HCT116 (cell line): ENCODE measurements around the gene CHSY1. TPM values are rescaled to one million over a fixed set of nuclear protein-coding genes. Genes with fewer than 3 reads are reported as not detected.

Experiments used
- ATAC-seq: fragments of 200-7000 bp; cut with Tn5 transposase; 2 replicates; pipeline ENCODE4 v1.9.1; 2020; ENCODE audit warnings: mild to moderate bottlenecking, moderate library complexity
- BruUV-seq: library from RNA; stranded (reverse); fragments of 400-500 nt; replicated peaks from 2 replicates; lab custom pipeline; 2021; lab: Mats Ljungman, UMichigan
- CTCF ChIA-PET: fragments of 300-600 bp; sonication (Branson Sonifier 250); formaldehyde crosslinking; loops from one replicate; lab custom pipeline; 2021; ENCODE audit warnings: antibody characterized with exemption; lab: Charles Lee
- POLR2A ChIA-PET: fragments of 300-600, 350-600 bp; sonication (Branson Sonifier 250); formaldehyde crosslinking; loops from one replicate; lab custom pipeline; 2021; ENCODE audit warnings: antibody characterized with exemption; lab: Charles Lee
- RAD21 ChIA-PET, 2 experiments: fragments of 300-600 bp; sonication (Branson Sonifier 250); formaldehyde crosslinking; loops; one replicate each; lab custom pipeline; 2023; ENCODE audit warnings: low total read pairs in 2 of 2; ENCODE audit not compliant: uncharacterized antibody in 2 of 2, unreplicated experiment in 2 of 2, low non-redundant PET in 1 of 2; lab: Charles Lee
- DNase-seq: peaks from one replicate; pipeline ENCODE4 v3.0.0-alpha.2; 2010; ENCODE audit warnings: low read depth, low spot score
- H2AFZ ChIP-seq: fragments of 200-600 bp; shearing (Covaris generic), sonication (generic); 2 replicates; pipeline ENCODE4 v1.6.1; 2017; ENCODE audit warnings: low read depth, mixed run types, mixed read lengths, antibody characterized with exemption, low read length; ENCODE audit not compliant: poor library complexity, severe bottlenecking
- H3K27ac ChIP-seq: 2 replicates; pipeline ENCODE4 v1.5.1; 2012; ENCODE audit warnings: low read depth, low read length
- H3K27me3 ChIP-seq: fragments of 200-600 bp; sonication (generic); 2 replicates; pipeline ENCODE4 v1.6.1; 2016; ENCODE audit warnings: mixed run types, low read length, mixed read lengths; ENCODE audit not compliant: insufficient read depth
- H3K36me3 ChIP-seq, 2 experiments: fragments of 200-500 bp in 1 of 2; fragments of 200-600 bp in 1 of 2; sonication (Bioruptor generic) in 1 of 2; sonication (generic) in 1 of 2; 2 replicates each; pipeline versions ENCODE4 v1.5.1 to v1.6.1; 2014 to 2016; ENCODE audit warnings: low read length in 2 of 2, inconsistent platforms in 1 of 2, mixed read lengths in 1 of 2, mixed run types in 1 of 2; ENCODE audit not compliant: insufficient read depth in 2 of 2, control insufficient read depth in 1 of 2
- H3K4me1 ChIP-seq, 2 experiments: fragments of 200-600 bp in 1 of 2; sonication (generic) in 1 of 2; 2 replicates each; pipeline versions ENCODE4 v1.5.1 to v1.6.1; 2012 to 2017; ENCODE audit warnings: low read length in 2 of 2, inconsistent platforms in 1 of 2, mild to moderate bottlenecking in 1 of 2, mixed read lengths in 1 of 2, mixed run types in 1 of 2, moderate library complexity in 1 of 2; ENCODE audit not compliant: insufficient read depth in 2 of 2, control insufficient read depth in 1 of 2
- H3K4me2 ChIP-seq: fragments of 200-600 bp; sonication (generic); 2 replicates; pipeline ENCODE4 v1.6.1; 2017; ENCODE audit warnings: mixed run types, low read length, mixed read lengths
- H3K4me3 ChIP-seq, 2 experiments: fragments of 200-600 bp in 1 of 2; sonication (generic) in 1 of 2; replicated peaks in 1 of 2; 2 replicates each; pipeline ENCODE4 v1.5.1; 2011 to 2016; ENCODE audit warnings: low read length in 2 of 2, control low read depth in 1 of 2, low read depth in 1 of 2, mild to moderate bottlenecking in 1 of 2, mixed read lengths in 1 of 2, mixed run types in 1 of 2
- H3K79me2 ChIP-seq: fragments of 200-600 bp; sonication (generic); 2 replicates; pipeline ENCODE4 v1.6.1; 2017; ENCODE audit warnings: mild to moderate bottlenecking, mixed run types, low read length, moderate library complexity, mixed read lengths; ENCODE audit not compliant: insufficient read depth
- H3K9ac ChIP-seq: fragments of 200-600 bp; sonication (generic); 2 replicates; pipeline ENCODE4 v1.6.1; 2016; ENCODE audit warnings: low read length, mixed read lengths
- H3K9me2 ChIP-seq: fragments of 200-600 bp; sonication (generic), shearing (Covaris generic); 2 replicates; pipeline ENCODE4 v1.6.1; 2017; ENCODE audit warnings: mixed run types, mild to moderate bottlenecking, moderate library complexity; ENCODE audit not compliant: insufficient read depth
- H3K9me3 ChIP-seq, 2 experiments: fragments of 200-500 bp in 1 of 2; fragments of 200-600 bp in 1 of 2; sonication (Bioruptor generic) in 1 of 2; sonication (generic) in 1 of 2; 2 replicates each; pipeline ENCODE4 v1.6.1; 2014 to 2017; ENCODE audit warnings: low read length in 2 of 2, mixed read lengths in 2 of 2, inconsistent platforms in 1 of 2, low read depth in 1 of 2, mild to moderate bottlenecking in 1 of 2, mixed run types in 1 of 2, moderate library complexity in 1 of 2; ENCODE audit not compliant: control insufficient read depth in 1 of 2, insufficient read depth in 1 of 2
- H4K20me1 ChIP-seq: fragments of 200-600 bp; sonication (generic), shearing (Covaris generic); 2 replicates; pipeline ENCODE4 v1.6.1; 2017; ENCODE audit warnings: mixed run types, mild to moderate bottlenecking, moderate library complexity; ENCODE audit not compliant: insufficient read depth
- CBX3 ChIP-seq: IDR thresholded peaks from 2 replicates; pipeline ENCODE4 v1.6.1; 2012; ENCODE audit warnings: low read depth
- CEBPB ChIP-seq: IDR thresholded peaks from 2 replicates; pipeline ENCODE4 v1.6.1; 2012; ENCODE audit warnings: low read depth
- EGR1 ChIP-seq: IDR thresholded peaks from 2 replicates; pipeline ENCODE4 v1.6.1; 2012; ENCODE audit warnings: low read depth
- ELF1 ChIP-seq: IDR thresholded peaks from 2 replicates; pipeline ENCODE4 v1.6.1; 2012; ENCODE audit warnings: low read depth, borderline replicate concordance
- EZH2 ChIP-seq: fragments of 200-600 bp; sonication (generic); IDR thresholded peaks from 2 replicates; pipeline ENCODE4 v1.6.1; 2017; ENCODE audit warnings: antibody characterized with exemption, mixed run types
- FOSL1 ChIP-seq: IDR thresholded peaks from 2 replicates; pipeline ENCODE4 v1.6.1; 2012; ENCODE audit warnings: low read depth
- JUND ChIP-seq: IDR thresholded peaks from 2 replicates; pipeline ENCODE4 v1.6.1; 2012
- POLR2A ChIP-seq: IDR thresholded peaks from 2 replicates; pipeline ENCODE4 v1.7.0; 2011; ENCODE audit warnings: borderline replicate concordance; ENCODE audit not compliant: insufficient read depth, insufficient read length; ENCODE audit errors: extremely low read depth
- POLR2AphosphoS5 ChIP-seq: IDR thresholded peaks from 2 replicates; pipeline ENCODE4 v1.6.1; 2011; ENCODE audit warnings: mild to moderate bottlenecking, low read depth, low read length, moderate library complexity
- SIN3A ChIP-seq: IDR thresholded peaks from 2 replicates; pipeline ENCODE4 v1.6.1; 2012; ENCODE audit warnings: low read depth
- SP1 ChIP-seq: IDR thresholded peaks from 2 replicates; pipeline ENCODE4 v1.6.1; 2012; ENCODE audit warnings: low read depth
- YY1 ChIP-seq: IDR thresholded peaks from 2 replicates; pipeline ENCODE4 v1.6.1; 2011; ENCODE audit warnings: low read length, low read depth, moderate library complexity, mild to moderate bottlenecking; ENCODE audit not compliant: insufficient replicate concordance; ENCODE audit errors: extremely low read depth
- ZNF274 ChIP-seq: fragments of 200-500 bp; sonication (Bioruptor generic); IDR thresholded peaks from 2 replicates; pipeline ENCODE4 v1.6.1; 2014; ENCODE audit warnings: mild to moderate bottlenecking, low read depth, low read length, inconsistent platforms
- intact Hi-C: fragments of 100-400 bp; cut with micrococcal nuclease; formaldehyde crosslinking; loops from 2 replicates; pipeline ENCODE4 v1.10.0; 2022
- total RNA-seq: library from RNA; stranded (reverse); gene quantifications from one replicate; pipeline ENCODE4 v1.2.1, GENCODE V29; 2021; ENCODE audit not compliant: unreplicated experiment
- TF ChIP-seq, protein P1 (sequence below): IDR thresholded peaks from 2 replicates; pipeline ENCODE4 v1.6.1; 2011; ENCODE audit warnings: mild to moderate bottlenecking, low read length, moderate library complexity; ENCODE audit not compliant: insufficient replicate concordance; ENCODE audit errors: extremely low read depth
- TF ChIP-seq, protein P2 (sequence below): IDR thresholded peaks from 2 replicates; pipeline ENCODE4 v1.6.1; 2012

The CHSY1 gene
- total RNA-seq, 1 experiment from 2014 or later: 25.4 TPM

DNA sequence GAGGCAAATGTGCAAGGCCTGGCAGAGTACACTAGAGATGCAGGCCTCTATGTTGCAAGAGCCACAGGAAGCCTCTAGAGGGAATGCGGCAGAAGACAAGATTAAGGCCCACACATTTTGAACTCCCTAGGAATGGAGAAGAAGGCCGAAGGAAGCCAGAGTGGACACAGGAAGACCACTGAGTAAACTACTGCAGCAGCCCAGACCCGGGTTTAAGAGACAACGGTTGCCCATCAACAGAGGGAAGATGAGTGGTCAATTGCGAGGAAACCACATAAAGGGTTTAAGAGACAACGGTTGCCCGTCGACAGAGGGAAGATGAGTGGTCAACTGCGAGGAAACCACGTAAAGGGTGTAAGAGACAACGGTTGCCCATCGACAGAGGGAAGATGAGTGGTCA, 14.6 kb downstream of the CHSY1 start:
- ATAC-seq (no peak), DNase-seq (no peak)
- Histone ChIP-seq H3K27ac (no peak overlapping the region), H3K9me2 (no peaks in the 10 kb centered on the region; the same call in 1 of the 2 replicates), H3K9me3 (no peaks in the 10 kb centered on the region), H3K4me2 (no peak overlapping the region), H3K4me3 (no peak overlapping the region), H3K9ac (no peak overlapping the region), H3K36me3 (peaks cover 9 to 15% of the 10 kb centered on the region in 2 experiments; a peak in 3 of 4 replicates), H3K27me3 (no peaks in the 10 kb centered on the region), H2AFZ (no peak overlapping the region), H4K20me1 (peaks cover 8% of the 10 kb centered on the region; the same call in 1 of the 2 replicates)
- intact Hi-C loops: no loop called here
- no peak for TF ChIP-seq POLR2AphosphoS5
- no peak for TF ChIP-seq CBX3
- TF ChIP-seq YY1: no peak
- no peak for TF ChIP-seq CEBPB
- no peak for TF ChIP-seq ELF1
- no peak for TF ChIP-seq ZNF274
- no peak for TF ChIP-seq SIN3A
- no peak for TF ChIP-seq POLR2A
- no peak for TF ChIP-seq FOSL1
- TF ChIP-seq JUND: no peak
- no peak for TF ChIP-seq SP1
- no peak for TF ChIP-seq EGR1
- no peak for TF ChIP-seq EZH2
- TF ChIP-seq, protein P1, sequence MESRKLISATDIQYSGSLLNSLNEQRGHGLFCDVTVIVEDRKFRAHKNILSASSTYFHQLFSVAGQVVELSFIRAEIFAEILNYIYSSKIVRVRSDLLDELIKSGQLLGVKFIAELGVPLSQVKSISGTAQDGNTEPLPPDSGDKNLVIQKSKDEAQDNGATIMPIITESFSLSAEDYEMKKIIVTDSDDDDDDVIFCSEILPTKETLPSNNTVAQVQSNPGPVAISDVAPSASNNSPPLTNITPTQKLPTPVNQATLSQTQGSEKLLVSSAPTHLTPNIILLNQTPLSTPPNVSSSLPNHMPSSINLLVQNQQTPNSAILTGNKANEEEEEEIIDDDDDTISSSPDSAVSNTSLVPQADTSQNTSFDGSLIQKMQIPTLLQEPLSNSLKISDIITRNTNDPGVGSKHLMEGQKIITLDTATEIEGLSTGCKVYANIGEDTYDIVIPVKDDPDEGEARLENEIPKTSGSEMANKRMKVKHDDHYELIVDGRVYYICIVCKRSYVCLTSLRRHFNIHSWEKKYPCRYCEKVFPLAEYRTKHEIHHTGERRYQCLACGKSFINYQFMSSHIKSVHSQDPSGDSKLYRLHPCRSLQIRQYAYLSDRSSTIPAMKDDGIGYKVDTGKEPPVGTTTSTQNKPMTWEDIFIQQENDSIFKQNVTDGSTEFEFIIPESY: no peak
- TF ChIP-seq, protein P2, sequence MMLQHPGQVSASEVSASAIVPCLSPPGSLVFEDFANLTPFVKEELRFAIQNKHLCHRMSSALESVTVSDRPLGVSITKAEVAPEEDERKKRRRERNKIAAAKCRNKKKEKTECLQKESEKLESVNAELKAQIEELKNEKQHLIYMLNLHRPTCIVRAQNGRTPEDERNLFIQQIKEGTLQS: no peak
- TF ChIP-seq, all 23 proteins: peak for 0
- BruUV-seq: no TSS peak
- ChIA-PET RAD21 (no interaction called here), POLR2A (no interaction called here), CTCF (no interaction called here)
- H3K79me2 ChIP-seq: peaks cover 96% of the 10 kb centered on the region
- no peaks in the 10 kb centered on the region for H3K4me1 ChIP-seq
